Measurements from ENCODE around the gene STXBP1. TPM values are rescaled to one million over a fixed set of nuclear protein-coding genes. Genes with fewer than 3 reads are reported as not detected.

The STXBP1 gene
- total and polyA plus RNA-seq, 9 of the 15 experiments (the other 6 are each of a cell fraction or from before 2014, with no cell fraction given): 4.6 to 35.1 (median 9.7) TPM

DNA sequence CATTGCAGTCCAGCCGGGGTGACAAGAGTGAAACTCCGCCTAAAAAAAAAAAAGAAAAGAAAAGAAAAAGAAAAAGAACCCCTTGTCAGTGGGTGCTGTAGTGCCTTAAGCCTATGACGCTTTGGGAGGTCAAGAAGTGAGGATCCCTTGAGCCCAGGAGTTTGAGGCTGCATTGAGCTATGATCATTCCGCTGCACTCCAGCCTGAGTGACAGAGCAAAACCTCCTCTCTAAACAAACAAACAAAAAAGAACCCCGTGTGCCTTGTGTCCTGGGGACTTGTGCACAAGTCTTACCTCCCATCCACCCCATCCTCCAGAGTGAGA is 33.5 kb upstream of the STXBP1 start (continued):
- TF ChIP-seq, protein P1, sequence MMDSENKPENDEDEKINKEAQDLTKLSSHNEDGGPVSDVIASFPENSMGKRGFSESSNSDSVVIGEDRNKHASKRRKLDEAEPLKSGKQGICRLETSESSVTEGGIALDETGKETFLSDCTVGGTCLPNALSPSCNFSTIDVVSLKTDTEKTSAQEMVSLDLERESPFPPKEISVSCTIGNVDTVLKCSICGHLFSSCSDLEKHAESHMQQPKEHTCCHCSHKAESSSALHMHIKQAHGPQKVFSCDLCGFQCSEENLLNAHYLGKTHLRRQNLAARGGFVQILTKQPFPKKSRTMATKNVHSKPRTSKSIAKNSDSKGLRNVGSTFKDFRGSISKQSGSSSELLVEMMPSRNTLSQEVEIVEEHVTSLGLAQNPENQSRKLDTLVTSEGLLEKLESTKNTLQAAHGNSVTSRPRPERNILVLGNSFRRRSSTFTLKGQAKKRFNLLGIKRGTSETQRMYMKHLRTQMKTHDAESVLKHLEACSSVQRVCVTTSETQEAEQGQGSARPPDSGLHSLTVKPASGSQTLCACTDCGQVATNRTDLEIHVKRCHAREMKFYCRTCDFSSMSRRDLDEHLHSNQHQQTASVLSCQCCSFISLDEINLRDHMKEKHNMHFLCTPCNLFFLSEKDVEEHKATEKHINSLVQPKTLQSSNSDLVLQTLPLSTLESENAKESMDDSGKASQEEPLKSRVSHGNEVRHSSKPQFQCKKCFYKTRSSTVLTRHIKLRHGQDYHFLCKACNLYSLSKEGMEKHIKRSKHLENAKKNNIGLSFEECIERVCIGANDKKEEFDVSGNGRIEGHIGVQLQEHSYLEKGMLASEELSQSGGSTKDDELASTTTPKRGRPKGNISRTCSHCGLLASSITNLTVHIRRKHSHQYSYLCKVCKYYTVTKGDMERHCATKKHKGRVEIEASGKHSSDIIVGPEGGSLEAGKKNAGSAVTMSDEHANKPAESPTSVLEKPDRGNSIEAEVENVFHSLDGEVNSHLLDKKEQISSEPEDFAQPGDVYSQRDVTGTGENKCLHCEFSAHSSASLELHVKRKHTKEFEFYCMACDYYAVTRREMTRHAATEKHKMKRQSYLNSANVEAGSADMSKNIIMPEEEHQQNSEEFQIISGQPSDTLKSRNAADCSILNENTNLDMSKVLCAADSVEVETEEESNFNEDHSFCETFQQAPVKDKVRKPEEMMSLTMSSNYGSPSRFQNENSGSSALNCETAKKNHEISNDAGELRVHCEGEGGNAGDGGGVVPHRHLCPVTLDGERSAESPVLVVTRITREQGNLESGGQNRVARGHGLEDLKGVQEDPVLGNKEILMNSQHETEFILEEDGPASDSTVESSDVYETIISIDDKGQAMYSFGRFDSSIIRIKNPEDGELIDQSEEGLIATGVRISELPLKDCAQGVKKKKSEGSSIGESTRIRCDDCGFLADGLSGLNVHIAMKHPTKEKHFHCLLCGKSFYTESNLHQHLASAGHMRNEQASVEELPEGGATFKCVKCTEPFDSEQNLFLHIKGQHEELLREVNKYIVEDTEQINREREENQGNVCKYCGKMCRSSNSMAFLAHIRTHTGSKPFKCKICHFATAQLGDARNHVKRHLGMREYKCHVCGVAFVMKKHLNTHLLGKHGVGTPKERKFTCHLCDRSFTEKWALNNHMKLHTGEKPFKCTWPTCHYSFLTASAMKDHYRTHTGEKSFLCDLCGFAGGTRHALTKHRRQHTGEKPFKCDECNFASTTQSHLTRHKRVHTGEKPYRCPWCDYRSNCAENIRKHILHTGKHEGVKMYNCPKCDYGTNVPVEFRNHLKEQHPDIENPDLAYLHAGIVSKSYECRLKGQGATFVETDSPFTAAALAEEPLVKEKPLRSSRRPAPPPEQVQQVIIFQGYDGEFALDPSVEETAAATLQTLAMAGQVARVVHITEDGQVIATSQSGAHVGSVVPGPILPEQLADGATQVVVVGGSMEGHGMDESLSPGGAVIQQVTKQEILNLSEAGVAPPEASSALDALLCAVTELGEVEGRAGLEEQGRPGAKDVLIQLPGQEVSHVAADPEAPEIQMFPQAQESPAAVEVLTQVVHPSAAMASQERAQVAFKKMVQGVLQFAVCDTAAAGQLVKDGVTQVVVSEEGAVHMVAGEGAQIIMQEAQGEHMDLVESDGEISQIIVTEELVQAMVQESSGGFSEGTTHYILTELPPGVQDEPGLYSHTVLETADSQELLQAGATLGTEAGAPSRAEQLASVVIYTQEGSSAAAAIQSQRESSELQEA (IDR thresholded peaks at IDR 0.05; ENCODE audit: low read depth): no peak
- TF ChIP-seq DPF2 (IDR thresholded peaks at IDR 0.05) (0 out of 2 replicates have a peak, but pooled peaks have one; percentile 3), LCOR (CRISPR knock-in tag; IDR thresholded peaks at IDR 0.05) (no peak), TAF15 (IDR thresholded peaks at IDR 0.05; ENCODE audit: low read depth, low read length) (no peak), RBBP5 (IDR thresholded peaks at IDR 0.05; ENCODE audit: borderline replicate concordance, insufficient read depth, low read length, poor library complexity, severe bottlenecking) (no peak), CREB1 (IDR thresholded peaks at IDR 0.05) (no peak), CREB1 (CRISPR knock-in tag; IDR thresholded peaks at IDR 0.05) (no peak), NRF1 (conservative IDR thresholded peaks at IDR 0.05 in 1 of 2, IDR thresholded peaks at IDR 0.05 in 1 of 2) (no peak), CHCHD3 (CRISPR knock-in tag; IDR thresholded peaks at IDR 0.05) (no peak)

All from K562 (cell line).